Neuron (in vitro differentiated cells): ENCODE measurements around the gene TNS1.

Source experiments
- H2AFZ ChIP-seq: one replicate; pipeline ENCODE4 v1.6.1; 2013; ENCODE audit warnings: low read depth, mild to moderate bottlenecking, inconsistent platforms, low read length, moderate library complexity
- H3K27me3 ChIP-seq: one replicate; pipeline ENCODE4 v1.6.1; 2013; ENCODE audit warnings: low read length; ENCODE audit not compliant: insufficient read depth
- H3K36me3 ChIP-seq: one replicate; pipeline ENCODE4 v1.6.1; 2013; ENCODE audit warnings: low read length; ENCODE audit not compliant: insufficient read depth
- H3K4me1 ChIP-seq: one replicate; pipeline ENCODE4 v1.6.1; 2013; ENCODE audit warnings: low read length; ENCODE audit not compliant: insufficient read depth
- H3K4me3 ChIP-seq: 2 replicates; pipeline ENCODE4 v1.5.1; 2013; ENCODE audit warnings: mild to moderate bottlenecking, low read length, moderate library complexity
- H3K9me3 ChIP-seq: one replicate; pipeline ENCODE4 v1.6.1; 2013; ENCODE audit warnings: low read length

Gene TNS1

GRCh38 chr2:217940261-217941220, 62.3 kb downstream of the TNS1 start:
- H3K4me1 ChIP-seq = peaks cover 11% of the 10 kb centered on the region
- no peak overlapping the region for H2AFZ ChIP-seq
- H3K36me3 ChIP-seq = no peaks in the 10 kb centered on the region
- peaks cover 8% of the 10 kb centered on the region for H3K27me3 ChIP-seq
- H3K4me3 ChIP-seq = no peak overlapping the region
- H3K9me3 ChIP-seq = no peaks in the 10 kb centered on the region

DNA sequence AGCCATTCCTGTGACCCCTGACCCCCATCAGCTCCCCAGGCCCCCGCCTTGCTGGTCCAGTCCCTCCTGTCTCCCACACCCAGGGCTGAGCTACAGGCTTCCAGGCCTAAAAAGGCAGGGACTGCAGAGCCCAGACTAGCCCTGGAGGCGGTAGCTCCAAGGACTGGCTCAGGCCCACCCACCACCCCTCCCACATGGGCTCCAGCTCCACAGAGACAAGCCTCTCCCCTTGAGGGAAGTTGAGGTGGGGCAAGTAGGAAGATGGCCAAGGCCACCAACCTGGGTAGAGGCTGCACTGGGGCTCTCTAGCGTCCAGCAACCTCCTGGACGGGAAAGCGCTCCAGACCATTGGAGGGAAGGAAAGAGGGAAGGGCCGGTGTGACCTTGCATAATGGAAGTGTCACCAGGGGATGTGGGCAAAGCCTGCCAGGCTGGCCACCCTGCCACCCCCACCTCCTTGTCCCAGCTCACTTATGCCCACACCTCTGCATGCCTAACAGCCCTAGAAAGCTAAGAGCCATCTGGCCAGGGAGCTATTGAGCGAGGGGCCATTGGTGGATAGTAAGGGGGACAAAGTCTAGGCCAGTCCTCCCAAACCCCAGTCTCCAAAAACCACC, 63.1 kb downstream of the TNS1 start:
- H3K36me3 ChIP-seq = no peaks in the 10 kb centered on the region
- H3K4me1 ChIP-seq = peaks cover 11% of the 10 kb centered on the region
- peaks cover 8% of the 10 kb centered on the region for H3K27me3 ChIP-seq
- no peak overlapping the region for H2AFZ ChIP-seq
- no peaks in the 10 kb centered on the region for H3K9me3 ChIP-seq
- H3K4me3 ChIP-seq = no peak overlapping the region

DNA sequence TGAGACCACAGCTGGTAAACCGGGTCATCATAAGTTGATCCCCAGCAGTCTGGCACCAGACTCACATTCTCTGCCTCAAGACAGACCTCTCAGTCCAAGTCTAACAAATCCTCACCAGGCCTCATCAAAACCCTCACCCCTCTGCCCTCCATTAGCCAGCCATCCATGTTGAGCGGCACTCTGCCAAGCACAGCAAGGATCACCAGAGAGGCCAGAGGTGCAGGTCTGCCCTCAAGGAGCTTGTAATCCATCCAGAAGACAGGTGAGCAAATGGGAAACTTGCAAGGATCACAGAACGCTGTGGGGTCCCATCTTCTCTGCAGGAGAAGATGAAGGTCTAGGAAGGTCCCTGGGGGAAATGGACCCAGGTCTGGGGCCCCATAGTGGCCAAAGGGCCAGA, 63.6 kb downstream of the TNS1 start:
- Histone ChIP-seq H3K36me3 (no peaks in the 10 kb centered on the region), H3K27me3 (peaks cover 8% of the 10 kb centered on the region), H3K9me3 (no peaks in the 10 kb centered on the region), H2AFZ (no peak overlapping the region), H3K4me3 (no peak overlapping the region), H3K4me1 (peaks cover 9% of the 10 kb centered on the region)

DNA sequence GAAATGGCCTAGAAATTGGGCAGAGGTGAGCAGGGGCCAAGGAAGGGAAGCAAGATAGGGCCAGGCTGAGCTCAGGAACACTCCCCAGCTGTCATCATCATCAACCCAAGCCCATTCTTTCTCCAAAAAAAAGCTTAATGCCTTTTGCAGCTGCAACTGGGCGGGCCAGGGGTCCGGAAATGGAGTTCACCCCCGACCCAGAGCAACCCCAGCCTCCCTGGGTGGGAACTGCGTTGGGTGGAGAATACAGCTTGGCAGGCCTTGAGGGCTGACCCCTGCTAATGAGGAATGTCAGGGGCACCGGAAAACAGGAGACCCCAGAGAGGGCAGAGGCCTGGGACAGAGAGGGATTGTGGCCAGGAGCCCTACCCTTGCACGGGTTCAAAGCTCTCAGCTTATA, 64.8 kb downstream of the TNS1 start:
- Histone ChIP-seq H2AFZ (no peak overlapping the region), H3K27me3 (peaks cover 8% of the 10 kb centered on the region), H3K9me3 (no peaks in the 10 kb centered on the region), H3K36me3 (no peaks in the 10 kb centered on the region), H3K4me1 (no peaks in the 10 kb centered on the region), H3K4me3 (no peak overlapping the region)

GRCh38 chr2:217937446-217937845, 65.3 kb downstream of the TNS1 start:
- H3K4me1 ChIP-seq = no peaks in the 10 kb centered on the region
- no peak overlapping the region for H2AFZ ChIP-seq
- peaks cover 8% of the 10 kb centered on the region for H3K27me3 ChIP-seq
- H3K36me3 ChIP-seq = no peaks in the 10 kb centered on the region
- H3K4me3 ChIP-seq = no peak overlapping the region
- H3K9me3 ChIP-seq = no peaks in the 10 kb centered on the region

DNA sequence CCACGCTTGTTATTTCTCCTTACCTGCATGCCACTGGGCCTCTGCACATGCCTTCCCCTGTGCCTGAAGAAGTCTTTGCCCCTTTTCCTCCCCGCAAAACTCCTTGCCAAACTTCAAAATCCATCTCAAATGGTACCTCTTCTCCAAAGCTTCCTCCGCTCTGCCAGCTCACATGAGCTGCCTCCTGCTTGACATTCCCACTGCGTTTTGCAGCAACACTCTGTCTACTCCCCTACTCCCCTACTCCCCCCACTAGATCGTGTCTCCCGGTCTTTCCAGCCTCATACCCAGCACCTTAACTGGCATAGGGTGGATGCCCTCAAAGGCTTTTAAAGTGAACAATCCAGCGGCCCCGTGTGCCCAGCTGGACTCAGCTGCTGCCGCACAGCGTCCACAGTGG, 65.8 kb downstream of the TNS1 start:
- Histone ChIP-seq H3K4me1 (no peaks in the 10 kb centered on the region), H2AFZ (no peak overlapping the region), H3K9me3 (no peaks in the 10 kb centered on the region)

DNA sequence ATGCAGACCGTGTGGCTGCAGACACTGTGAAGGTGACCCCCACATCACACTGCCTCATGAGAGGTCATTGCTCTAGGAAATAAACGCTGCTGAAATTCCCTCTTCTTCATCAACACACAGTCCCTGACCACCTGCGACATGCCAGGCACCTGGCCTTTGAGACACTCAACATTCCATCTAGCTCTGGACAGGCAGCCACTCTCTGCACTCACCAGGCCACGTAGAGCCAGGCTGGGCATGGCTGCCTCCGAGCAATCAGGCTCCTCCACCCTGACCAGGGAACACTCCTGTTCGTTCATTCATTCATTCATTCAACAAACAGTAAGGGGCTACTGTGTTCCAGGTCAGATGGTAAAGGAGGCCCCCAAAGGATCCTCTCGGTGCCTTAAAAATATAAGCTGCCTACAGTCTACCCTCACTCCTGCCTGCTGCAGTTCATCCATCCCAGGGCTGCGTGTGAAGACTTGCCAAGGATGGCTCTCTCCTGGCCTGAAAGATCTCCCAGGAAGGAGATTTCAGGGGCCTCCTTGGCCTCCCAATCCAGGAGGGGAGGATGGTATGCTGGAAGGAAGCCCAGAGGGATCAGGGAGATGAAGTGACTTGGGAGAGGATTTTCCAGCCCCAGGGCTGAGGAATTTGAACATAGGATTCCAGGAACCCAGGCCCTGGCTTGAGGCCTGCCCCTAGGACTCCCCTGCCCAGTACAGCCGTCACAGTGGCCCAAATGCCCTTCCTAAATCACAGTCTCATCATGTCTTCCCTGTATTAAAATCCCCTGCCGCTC, 66.7 kb downstream of the TNS1 start:
- no peak overlapping the region for H2AFZ ChIP-seq
- no peaks in the 10 kb centered on the region for H3K4me1 ChIP-seq
- H3K36me3 ChIP-seq = no peaks in the 10 kb centered on the region

More for the DNA sequence above, 65.8 kb downstream of the TNS1 start:
- H3K27me3 ChIP-seq = peaks cover 8% of the 10 kb centered on the region
- no peaks in the 10 kb centered on the region for H3K36me3 ChIP-seq
- H3K4me3 ChIP-seq = no peak overlapping the region

GRCh38 chr2:217935235-217935879, 67.4 kb downstream of the TNS1 start:
- Histone ChIP-seq H3K9me3 (no peaks in the 10 kb centered on the region), H2AFZ (no peak overlapping the region), H3K4me3 (no peak overlapping the region), H3K4me1 (no peaks in the 10 kb centered on the region), H3K27me3 (peaks cover 8% of the 10 kb centered on the region), H3K36me3 (no peaks in the 10 kb centered on the region)

More for the DNA sequence above, 66.7 kb downstream of the TNS1 start:
- Histone ChIP-seq H3K27me3 (peaks cover 8% of the 10 kb centered on the region), H3K9me3 (no peaks in the 10 kb centered on the region), H3K4me3 (no peak overlapping the region)

DNA sequence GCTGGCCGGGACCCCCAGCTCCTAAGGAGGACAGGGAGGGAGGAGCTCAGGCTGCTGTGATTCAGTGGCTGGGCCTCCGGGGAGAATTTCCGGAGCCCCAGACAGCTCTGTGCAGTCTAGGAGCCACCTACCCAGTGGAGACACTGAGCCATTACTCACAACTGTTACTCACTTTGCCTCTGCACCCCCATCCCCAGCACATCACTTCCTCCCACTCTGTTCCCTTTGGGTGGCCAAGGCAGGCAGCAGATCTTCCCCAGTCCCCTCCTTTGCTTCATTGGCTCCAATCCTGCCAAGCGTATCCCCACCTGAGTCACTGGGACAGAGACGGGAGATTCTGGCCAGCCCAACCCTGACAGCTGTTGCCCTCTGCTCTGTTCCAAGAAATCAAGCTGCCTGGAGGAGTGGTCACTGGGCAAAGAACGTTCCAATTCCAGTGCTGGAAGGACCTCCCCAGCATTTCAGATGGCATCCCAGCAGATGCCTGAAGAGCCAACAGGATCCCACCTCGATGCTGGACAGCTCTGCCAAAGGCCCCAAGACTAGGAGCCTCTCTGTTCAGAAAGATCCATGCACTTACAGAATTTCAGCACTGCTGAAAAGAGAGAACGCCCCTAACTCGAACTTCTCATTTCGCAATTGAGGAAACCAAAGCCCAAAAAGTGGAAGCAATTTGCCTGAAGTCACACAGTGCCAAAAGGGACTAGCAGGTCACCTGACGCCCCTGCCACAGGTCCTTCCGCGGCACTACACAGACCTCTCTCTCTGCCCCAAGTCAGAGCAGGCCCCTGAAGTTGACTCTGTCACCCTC, 68.3 kb downstream of the TNS1 start:
- peaks cover 8% of the 10 kb centered on the region for H3K27me3 ChIP-seq
- H3K4me1 ChIP-seq = no peaks in the 10 kb centered on the region
- H2AFZ ChIP-seq = no peak overlapping the region
- H3K9me3 ChIP-seq = no peaks in the 10 kb centered on the region
- no peak overlapping the region for H3K4me3 ChIP-seq
- H3K36me3 ChIP-seq = no peaks in the 10 kb centered on the region

DNA sequence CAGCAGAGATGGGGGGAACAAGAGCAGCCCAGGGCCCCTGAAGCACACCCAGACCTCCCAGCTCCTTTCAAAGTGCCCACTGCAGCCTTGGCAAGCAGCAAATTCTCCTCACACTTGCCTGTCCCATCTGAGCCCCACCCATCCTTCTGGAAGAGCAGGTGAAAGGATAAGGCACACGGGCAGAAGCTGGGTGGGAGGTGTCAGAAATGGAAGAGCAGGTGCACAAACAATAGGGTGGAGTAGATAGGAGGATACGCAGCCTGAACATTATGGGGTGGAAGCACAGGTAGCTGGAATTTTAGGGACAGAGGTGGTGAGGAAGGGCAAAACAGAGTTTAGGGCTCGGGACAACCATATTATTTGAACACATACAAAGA, 69.2 kb downstream of the TNS1 start:
- H3K27me3 ChIP-seq = peaks cover 8% of the 10 kb centered on the region
- no peaks in the 10 kb centered on the region for H3K9me3 ChIP-seq
- no peak overlapping the region for H2AFZ ChIP-seq
- no peak overlapping the region for H3K4me3 ChIP-seq
- no peaks in the 10 kb centered on the region for H3K4me1 ChIP-seq
- H3K36me3 ChIP-seq = no peaks in the 10 kb centered on the region

GRCh38 chr2:217932803-217933616, 69.8 kb downstream of the TNS1 start:
- H3K4me1 ChIP-seq = no peaks in the 10 kb centered on the region
- H3K9me3 ChIP-seq = no peaks in the 10 kb centered on the region
- H3K36me3 ChIP-seq = no peaks in the 10 kb centered on the region
- H3K4me3 ChIP-seq = no peak overlapping the region
- no peak overlapping the region for H2AFZ ChIP-seq
- peaks cover 8% of the 10 kb centered on the region for H3K27me3 ChIP-seq
